ENCODE results near the gene RALY.
A peak's percentile ranks its signal among the peaks of the same experiment; 100 is the strongest.

RALY gene

DNA sequence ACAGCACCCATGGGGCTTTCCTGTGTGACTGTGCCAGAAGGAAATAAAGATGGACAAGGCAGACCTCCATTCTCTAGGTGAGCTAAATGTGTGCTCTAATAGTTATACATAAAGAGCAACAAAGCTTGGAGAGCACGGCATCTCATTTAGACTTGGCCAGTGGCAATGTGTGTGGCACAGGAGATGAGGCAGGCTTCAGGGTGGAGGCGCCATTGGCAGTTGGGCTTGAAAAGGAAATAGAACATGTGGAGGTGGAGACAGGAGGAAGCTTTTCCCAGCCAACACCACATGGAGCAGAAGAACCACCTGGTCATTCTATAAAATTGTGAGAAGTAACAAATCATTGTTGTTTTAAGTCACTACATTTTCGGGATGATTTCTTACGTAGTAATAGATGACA is 3.6 kb upstream of the RALY start:
- DNase-seq: no peak

DNA sequence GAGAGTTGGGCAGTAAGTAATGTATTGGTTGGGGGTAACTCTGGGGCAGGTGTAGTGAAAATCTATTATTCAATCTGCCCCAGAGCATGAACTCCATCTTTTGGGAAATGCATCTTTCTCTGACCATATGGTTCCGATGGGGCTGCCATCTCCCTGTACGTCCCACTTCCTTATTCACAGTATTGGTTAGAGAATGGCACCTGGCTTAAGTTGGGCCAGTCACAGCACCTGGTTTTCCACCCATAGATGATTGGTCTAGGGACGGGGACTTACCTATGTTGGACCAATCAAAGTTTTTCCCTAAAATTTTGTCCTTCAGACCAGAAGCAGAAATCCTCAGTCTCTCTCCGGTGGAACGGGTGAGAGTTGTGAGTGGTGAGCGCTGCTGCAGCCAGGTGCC is 2.2 kb upstream of the RALY start:
- DNase-seq: no peak

DNA sequence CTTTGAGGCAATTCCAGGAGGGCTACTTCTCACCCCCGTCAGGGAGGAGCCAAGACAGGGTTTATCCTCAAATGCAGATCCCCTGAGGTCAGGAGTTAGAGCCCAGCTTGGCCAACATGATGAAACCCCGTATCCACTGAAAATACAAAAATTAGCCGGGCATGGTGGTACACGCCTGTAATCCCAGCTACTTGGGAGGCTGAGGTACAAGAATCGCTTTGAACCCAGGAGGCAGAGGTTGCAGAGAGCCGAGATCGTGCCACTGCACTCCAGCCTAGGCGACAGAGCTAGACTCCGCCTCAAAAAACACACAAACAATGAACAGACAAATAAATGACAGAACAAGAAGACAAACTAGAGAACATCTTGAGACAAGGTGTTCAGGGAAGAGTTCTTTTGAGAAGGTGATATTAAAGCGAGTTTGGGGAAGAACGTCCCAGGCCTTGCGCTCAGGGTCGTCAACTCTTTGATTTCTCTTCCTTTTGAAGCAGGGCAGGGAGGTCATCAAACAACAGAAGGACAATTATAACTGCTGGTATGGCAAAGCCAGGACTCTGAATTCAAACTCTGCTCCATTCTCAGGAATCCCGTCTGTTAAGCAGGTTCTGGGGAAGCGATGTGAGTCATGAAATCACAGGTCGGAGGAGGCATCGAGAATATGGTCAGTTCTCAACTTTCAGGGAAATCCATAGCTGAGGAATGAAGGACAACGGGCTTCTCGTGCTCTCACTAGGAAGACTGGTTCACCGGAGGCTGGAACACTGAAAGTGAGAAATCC is 1.4 kb upstream of the RALY start:
- DNase-seq: no peak

DNA sequence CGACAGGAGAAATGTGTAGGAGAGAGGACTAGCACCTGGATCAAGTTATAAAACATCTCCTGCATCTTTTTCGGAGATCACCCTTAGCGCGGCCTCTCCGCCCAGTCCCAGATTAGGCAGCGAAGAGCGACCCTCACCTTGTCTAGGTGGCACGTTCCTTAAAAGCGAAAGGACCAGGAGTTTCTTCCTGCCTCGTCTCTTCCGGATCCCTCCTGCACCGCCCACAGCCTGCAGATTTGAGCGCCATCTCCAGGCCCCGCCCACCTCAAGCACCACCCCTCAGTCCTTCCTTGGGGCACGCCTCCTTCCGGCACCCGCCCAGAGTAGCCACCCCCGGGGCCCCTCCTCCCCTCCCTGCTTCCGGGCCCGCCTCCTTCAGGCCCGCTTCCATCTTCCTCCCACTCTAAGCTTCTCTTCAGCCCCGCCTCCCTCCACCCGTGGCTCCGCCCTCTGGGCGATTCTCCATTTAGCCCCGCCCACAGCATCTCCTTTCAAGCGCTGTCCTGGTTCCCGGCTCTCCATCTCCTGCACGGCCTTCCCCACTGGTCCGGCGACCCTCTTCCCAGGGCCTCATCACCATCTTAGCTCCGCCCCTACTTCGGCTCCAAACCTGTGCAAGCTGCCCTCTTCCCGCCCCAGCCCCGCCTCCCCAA is 662 bp upstream of the RALY start:
- DNase-seq: peak; percentile 100

DNA sequence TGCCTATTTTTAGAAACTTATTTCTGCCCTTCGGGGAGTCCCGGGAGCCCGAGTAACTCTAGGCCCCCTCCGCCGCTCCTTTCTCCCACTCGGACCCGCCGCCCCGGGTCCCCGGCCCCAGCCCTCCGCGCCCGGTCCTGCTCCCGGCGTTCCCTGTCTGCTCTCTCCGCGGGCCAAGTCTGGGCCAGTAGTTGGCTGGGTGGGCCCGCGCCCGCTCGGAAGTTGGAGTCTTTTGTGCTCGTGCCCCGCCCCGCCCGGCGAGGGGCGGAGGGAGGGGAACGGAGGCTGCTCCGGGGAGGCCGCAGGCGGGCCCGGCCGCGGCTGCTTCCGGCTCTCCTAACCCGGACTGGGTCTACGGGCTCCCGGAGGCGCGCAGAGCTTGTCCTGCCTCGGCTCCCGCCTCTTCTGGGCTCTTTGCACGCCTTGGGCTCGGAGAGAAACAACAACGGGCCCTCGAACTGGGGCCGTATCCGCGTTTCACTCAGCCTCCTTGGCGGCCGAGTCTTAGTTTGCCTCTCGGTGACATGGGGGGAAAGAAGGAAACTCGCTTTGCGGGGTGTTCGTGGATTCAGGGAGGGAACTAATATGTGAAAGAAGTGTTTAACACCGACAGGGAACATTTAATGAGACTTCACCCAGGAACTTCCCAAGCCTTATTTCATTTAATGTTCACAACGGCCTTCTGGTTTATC is 657 bp downstream of the RALY start:
- DNase-seq: peak; percentile 53

DNA sequence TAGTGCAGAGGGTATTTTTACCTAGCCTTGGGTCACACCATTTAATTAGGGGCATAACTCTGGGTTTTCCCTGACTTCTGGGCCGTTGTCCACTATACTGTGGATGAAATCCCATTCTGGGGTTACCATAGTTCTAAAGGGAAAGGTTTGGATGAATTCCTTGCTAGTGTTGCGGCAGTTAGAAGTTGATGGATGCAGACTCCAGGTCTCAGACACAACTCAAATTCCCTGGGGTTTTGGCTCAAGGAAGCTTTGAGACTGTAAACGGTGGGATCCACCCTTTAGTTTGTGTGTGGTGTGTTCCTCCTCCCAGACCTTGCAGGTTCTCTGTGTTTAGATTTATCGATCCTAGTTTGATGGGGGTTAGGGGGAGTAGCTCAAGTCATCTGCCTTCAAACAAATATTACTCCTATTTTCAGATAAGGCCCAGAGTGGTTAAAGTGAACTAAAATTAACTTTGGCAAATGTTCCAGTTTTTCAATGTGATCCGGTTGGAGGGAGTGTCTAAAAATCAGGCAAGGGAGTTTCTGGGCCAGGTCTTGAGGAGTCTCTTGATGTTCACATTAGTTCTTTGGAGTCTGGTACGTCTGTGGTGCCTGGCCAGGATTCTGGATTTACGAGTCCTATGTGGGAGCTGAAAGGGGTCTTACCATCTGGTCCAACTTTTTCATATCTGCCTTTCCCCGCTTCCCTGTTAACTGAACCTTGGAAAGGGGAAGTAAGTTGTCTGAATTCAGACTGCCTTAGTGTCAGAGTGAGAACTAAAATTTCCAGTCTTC is 1.5 kb downstream of the RALY start:
- no peak for DNase-seq

DNA sequence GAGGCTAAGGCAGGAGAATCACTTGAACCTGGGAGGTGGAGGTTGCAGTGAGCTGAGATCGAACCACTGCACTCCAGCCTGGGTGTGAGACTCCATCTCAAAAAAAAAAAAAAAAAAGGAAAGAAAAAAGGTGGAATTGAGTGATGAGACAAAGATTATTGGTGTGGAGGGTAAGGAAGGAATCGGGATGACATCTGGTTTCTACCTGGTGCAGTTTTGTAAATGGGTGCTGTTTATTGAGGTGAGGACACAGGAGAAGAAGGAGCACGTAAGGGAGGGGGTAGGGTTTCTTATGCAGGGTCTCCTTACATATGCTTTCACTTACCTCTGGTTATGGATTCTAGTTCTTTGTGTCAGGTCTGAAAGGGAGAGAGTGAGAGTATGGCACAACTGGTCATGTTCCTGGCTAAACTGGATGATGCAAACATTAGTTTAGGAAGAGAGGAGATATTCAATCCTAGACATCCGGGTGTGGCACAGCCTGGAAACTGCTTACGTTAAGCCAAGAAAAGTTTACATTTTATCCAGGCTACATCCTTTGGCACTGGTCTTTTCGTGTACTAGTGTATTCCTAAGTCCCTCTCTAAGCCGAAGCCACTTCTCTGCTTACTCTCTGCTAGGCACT is 5.4 kb downstream of the RALY start:
- no peak for DNase-seq

DNA sequence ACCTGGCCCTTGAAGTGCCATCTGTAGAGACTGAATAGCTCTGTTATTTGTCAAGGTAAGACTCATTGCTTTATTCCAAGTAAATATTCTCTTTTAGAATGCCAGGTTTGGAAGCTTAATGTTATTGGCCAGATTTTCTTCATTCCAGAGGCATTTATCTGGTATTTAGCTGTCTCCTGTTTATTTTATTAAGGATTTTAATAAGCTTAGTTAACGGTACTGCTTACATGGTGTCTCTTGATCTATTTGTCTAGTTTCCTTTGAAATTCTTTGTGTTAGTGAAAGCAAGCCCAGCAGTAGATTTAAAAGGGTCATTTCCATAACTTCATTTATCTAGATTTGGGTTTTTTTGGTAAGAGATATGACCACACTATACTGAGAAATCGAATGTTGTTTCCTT is 7.7 kb downstream of the RALY start:
- DNase-seq: no peak

DNA sequence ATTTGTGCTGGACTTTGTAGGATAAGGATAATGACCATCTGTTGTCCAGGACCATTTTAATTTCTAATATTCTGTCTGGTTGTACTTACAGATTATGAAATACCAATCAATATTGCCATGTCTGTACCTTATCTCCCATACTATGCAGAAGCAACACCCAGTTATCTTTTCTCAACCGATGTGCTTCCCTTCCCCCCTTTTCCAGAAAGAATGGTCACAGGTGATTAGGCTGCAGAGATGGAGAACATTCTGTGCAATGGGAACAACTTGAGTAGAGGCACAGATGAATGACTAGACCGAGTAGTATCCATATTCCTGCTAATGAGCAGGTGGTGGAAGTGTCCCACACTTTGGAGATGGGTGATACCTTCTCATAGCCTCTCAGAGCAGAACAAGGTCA is 10.5 kb downstream of the RALY start:
- no peak for DNase-seq

DNA sequence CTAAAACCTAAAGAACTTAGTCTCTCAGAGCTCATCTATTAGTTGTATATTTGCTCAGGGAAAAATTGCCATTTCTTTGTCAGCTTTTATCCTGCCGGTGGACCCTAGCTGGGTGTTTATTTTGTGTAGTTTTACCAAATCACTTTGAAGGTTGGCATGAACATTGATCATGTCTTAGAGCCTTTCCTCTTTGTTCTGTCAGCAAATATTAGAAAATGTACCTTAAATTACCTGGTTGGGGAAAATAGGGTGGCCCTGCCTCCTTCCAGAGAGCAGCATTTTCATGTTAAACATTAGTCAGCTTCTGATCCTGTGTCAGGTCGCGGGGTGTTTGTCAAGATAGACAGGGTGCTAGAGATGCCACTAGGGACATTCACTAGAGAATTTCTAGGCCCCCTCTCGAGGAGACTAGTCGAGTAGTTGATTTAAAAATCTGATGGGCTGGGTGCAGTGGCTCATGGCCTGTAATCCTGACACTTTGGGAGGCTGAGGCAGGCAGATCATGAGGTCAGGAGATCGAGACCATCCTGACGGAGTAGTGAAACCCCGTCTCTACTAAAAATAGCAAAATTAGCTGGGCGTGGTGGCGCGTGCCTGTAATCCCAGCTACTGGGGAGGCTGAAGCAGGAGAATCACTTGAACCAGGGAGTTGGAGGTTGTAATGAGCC is 11.2 kb downstream of the RALY start:
- no peak for DNase-seq

DNA sequence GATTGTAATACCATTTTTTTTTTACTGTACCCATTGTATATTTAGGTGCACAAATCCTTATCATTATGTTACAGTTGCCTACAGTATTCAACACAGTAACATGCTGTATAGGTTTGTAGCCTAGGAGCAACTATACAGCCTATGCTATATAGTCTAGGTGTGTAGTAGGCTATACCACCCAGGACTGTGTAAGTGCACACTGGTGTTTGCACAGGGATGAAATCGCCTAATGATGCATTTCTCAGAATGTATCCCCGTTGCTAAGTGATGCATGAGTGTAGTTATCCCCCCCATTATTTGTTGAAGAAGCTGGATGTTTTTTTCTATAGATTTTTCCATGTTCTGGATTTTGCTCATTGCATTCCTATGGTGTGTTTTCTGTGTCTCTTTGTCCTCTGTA is 12.9 kb downstream of the RALY start:
- DNase-seq: no peak

DNA sequence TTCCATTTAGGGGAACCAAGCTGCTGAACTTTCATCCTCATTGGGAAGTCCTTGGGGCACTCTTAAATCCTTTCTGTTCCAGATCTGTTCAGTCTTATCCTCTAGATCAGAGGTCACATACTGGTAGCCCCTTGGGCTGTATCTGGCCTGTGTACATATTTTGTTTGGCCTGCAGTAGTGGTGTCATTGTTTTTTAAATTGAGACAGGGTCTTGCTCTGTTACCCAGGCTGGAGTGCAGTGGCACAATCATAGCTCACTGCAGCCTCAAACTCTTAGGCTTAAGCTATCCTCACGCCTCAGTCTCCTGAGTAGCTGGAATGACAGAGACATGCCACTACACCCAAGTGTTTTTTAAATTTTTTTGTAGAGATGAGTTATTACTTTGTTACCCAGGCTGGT is 14.8 kb downstream of the RALY start:
- no peak for DNase-seq

DNA sequence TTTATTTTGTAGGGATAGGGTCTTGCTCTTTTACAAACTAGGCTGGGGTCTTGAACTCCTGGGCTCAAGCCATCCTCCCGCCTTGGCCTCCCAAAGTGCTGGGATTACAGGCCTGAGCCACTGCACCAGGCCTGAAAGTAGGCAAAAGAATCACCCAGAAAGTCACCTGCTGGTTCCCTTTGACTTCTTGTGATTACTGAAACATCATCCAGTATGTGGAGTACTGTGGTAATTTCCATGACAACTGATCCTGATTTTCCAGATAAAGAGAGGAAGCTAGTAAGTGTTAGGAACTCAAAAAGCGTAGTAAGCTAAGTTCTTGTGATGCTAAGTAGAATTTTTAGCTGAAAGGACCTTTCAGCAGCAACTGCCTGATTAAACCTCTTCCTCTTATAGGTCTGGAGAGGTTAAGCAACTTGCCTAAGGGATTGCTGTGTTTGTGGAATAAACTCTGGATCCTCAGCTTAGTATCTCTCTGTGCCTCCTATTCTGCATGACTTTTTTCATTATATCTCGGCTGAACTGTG is 16.8 kb downstream of the RALY start:
- DNase-seq: no peak

DNA sequence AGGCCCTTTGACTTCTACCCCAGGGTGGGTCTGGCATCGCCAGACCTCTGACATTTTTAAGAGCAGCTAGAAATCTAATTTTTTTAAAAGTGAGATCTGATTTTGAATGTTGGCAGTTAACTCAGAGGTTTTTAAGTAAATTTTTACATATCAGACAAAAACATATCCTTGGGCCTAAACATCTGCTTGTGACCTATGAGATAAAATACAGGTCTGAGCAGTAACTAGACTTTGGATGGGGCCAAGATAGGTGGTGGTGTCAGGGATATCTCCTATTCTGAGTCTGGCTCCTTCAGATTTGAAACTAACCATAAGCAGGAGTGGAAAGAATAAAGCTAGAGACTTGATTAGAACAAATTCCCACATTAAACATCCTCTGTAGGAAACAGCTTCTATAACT is 17.6 kb downstream of the RALY start:
- DNase-seq: no peak

DNA sequence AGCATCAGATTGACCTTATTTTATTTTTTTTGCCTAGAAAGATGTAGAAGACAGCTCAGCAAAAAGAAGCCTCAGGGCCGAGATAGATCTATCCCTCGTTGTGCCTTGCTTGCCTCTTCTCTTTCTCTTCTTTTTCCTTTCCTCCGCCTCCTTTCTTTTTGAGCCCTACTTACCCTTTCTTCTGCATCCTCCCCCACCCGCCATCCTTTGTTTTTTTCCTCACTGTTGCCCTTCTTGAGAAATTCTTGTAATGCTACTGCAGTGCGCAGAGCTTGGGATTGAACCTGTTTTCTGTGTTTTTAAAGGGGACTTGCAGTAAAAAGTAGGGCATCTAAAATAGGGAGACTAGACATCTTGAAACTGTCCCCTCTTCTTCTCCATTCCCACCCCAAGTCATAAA is 18.6 kb downstream of the RALY start:
- DNase-seq: no peak

DNA sequence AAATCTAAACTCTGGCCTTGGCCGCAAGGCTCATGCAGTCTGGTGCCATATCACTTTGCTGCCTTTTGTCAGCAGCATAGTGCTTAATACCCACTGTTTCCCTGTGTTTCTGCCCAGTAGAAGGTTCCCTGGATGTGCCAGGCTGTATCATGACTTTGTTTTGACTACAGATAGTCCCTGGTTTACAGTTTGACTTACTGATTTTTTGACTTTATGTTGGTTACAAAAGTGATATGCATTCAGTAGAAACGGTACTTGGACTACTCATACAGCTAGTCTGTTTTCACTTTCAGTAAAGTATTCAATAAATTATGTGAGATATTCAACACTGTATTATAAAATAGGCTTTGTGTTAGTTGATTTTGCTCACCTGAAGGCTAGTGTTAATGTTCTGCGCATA is 19.0 kb downstream of the RALY start:
- no peak for DNase-seq

DNA sequence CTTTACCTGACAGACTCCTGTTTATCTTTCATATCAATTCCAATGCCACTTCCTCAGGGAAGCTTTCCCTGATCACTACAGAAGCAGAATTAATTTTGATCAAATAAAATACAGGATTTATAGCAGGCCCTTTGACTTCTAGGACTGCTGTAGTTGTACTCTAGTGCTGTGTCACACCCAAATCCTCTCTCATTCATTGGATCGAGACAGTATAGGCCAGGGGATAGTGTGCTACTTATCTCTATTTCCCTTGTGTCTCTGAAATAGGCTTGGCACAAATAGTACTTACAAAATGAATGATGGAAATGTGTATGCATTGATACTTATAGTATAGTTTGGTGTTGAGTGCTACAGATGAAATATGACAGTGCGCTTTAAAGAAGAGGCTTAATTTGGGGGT is 19.8 kb downstream of the RALY start:
- no peak for DNase-seq

DNA sequence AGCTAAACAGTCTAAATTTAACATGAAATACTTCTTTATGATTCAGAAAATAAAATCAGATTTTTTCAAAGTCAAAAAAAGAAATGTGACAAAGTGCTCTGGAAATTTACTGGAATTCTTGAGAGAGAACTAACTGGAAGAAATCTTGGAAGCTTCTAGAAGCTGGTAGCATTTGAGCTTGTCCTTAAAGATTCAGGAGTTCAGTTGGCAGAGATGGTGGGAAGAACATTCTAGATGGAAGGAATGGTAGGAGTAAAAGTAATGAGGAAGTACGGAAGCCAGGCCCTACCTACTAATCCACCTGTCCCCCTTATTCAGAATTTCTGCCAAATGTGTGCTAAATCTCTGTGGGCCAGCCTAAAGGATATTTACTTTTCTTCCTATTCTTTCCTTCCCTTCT is 21.2 kb downstream of the RALY start:
- DNase-seq: no peak

DNA sequence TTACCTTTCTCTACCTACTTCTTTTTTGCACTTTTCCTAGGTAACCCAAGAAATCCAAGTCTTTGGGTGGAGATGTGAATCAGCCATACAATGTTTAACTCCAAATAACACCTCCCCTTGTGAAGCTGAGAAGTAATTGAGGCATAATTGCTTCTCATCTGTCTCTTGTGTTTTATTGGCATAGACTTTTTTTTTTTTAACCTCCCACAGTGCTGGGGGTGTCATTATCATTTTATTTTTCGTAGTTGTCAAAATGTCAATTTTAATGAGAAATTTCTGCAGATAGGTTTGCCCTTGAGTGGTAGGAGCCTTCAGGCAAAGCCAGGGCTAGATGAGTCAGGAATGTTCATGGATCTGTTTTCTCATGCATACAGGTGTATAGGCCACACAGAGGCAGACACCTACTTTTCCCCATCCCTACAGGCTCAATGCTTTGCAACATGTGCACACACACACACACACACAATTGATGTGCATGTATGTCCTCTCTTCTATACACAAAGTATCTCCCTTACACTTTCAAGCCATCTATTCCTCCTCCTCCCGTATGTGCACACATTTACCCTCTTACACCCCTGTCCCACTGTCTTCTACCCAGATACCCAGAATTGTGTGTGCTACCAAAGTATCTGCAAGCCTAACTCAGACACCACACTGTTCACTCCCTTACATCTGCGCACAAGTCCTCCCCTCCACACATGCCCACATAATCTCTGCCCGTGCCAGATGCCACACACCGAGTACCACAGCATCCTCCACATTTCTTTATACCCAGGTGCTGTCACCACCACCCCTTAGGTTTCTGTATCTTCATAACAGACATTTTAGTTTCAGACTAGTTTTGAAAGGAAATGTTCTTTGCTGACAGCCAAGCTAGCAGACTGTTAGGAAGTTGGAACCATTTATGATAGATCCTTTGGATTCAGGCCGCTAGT is 22.0 kb downstream of the RALY start:
- no peak for DNase-seq

DNA sequence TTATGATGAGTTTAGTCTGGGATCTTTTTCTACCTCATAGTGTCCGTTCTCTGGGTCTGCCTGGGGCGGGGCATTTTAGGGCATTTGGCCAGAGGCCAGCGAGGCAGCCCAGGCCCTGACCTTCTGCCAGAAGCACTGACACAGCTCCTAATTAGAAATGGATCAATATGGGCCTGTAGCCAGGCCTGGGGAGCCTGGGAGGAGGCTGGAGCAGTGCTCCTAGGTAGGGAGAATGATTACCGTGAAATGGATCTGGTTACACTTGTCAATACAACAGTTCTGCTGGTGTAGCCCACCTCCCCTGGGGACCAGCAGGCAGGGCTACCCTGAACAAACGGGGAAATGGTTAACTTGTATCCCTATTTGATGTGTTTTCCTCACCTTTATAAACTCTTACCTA is 23.0 kb downstream of the RALY start:
- no peak for DNase-seq

DNA sequence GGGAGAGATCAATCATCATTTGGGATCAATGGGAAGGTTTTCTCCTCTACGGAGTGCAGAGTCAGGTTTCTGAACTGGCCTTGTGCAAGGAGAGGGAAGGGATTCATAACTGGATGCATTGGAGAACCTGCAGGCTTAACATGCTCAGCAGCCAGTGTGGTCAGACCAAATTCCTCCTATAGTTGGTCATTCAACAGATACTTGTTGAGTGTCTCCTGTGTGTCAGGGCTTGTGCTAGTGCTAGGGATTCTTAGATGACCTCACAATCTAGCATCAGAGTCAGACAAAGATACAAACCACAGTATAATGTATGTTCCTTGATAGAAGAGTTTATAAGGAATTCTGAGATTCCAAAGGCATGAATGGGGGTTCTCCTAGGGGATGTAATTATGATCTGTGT is 23.9 kb downstream of the RALY start:
- no peak for DNase-seq

All from GDM1 (cell line).